DND-41 (cell line): ENCODE data around the gene GLMN.

Experiments used
- CTCF ChIP-seq: IDR thresholded peaks from 2 replicates; pipeline ENCODE4 v1.5.1; 2012; ENCODE audit warnings: borderline replicate concordance, low read length, moderate library complexity, mild to moderate bottlenecking; ENCODE audit not compliant: poor library complexity, severe bottlenecking; ENCODE audit errors: extremely low read depth
- EZH2 ChIP-seq: IDR thresholded peaks from 3 replicates; pipeline ENCODE4 v1.6.1; 2012; ENCODE audit warnings: borderline replicate concordance, low read depth, mild to moderate bottlenecking, moderate library complexity, low read length, inconsistent platforms; ENCODE audit not compliant: severe bottlenecking

- TF ChIP-seq CTCF = no peak
- no peak for TF ChIP-seq EZH2
Measured at GRCh38 chr1:92240034-92240433, 58.8 kb downstream of the GLMN start.
